GM15510 (cell line): Measurements from ENCODE around the gene ERC1.

ENCODE experiments used
- POLR2A ChIP-seq: IDR thresholded peaks from 3 replicates; pipeline ENCODE4 v1.6.1; 2011; ENCODE audit warnings: borderline replicate concordance; ENCODE audit not compliant: insufficient read length; ENCODE audit errors: extremely low read depth

The ERC1 gene

GRCh38 chr12:1283316-1283715 lies 292.3 kb downstream of the ERC1 start:
- no peak for TF ChIP-seq POLR2A

- TF ChIP-seq POLR2A = no peak
Observed at GRCh38 chr12:1284611-1285010, 293.6 kb downstream of the ERC1 start.

GRCh38 chr12:1287446-1287975 lies 296.5 kb downstream of the ERC1 start:
- no peak for TF ChIP-seq POLR2A

- TF ChIP-seq POLR2A = no peak
Observed at GRCh38 chr12:1288333-1288732, 297.3 kb downstream of the ERC1 start.

- TF ChIP-seq POLR2A = no peak
Observed at GRCh38 chr12:1289371-1290155, 298.5 kb downstream of the ERC1 start.

GRCh38 chr12:1290716-1291115 lies 299.7 kb downstream of the ERC1 start:
- no peak for TF ChIP-seq POLR2A

GRCh38 chr12:1291601-1292332 lies 300.7 kb downstream of the ERC1 start:
- no peak for TF ChIP-seq POLR2A

- no peak for TF ChIP-seq POLR2A
Observed at GRCh38 chr12:1293901-1294300, 302.9 kb downstream of the ERC1 start.

GRCh38 chr12:1297206-1297605 lies 306.2 kb downstream of the ERC1 start:
- TF ChIP-seq POLR2A = no peak

- TF ChIP-seq POLR2A = no peak
Observed at GRCh38 chr12:1297639-1298175, 306.7 kb downstream of the ERC1 start.

GRCh38 chr12:1300460-1300859 lies 309.4 kb downstream of the ERC1 start:
- no peak for TF ChIP-seq POLR2A

- TF ChIP-seq POLR2A = no peak
Observed at GRCh38 chr12:1302201-1302870, 311.3 kb downstream of the ERC1 start.

- no peak for TF ChIP-seq POLR2A
Observed at GRCh38 chr12:1305063-1305434, 314.0 kb downstream of the ERC1 start.

- TF ChIP-seq POLR2A = no peak
Observed at GRCh38 chr12:1305791-1306500, 314.9 kb downstream of the ERC1 start.

- TF ChIP-seq POLR2A = no peak
Observed at GRCh38 chr12:1306817-1307216, 315.8 kb downstream of the ERC1 start.

- no peak for TF ChIP-seq POLR2A
Observed at GRCh38 chr12:1307796-1308195, 316.8 kb downstream of the ERC1 start.
